Measurements from ENCODE around the gene EME1.
"Not testable (repeated sequence)": the region's sequence is repeated elsewhere in the genome, so short reads cannot be mapped to it uniquely, and the experiment has no call there.

Gene EME1, protein sequence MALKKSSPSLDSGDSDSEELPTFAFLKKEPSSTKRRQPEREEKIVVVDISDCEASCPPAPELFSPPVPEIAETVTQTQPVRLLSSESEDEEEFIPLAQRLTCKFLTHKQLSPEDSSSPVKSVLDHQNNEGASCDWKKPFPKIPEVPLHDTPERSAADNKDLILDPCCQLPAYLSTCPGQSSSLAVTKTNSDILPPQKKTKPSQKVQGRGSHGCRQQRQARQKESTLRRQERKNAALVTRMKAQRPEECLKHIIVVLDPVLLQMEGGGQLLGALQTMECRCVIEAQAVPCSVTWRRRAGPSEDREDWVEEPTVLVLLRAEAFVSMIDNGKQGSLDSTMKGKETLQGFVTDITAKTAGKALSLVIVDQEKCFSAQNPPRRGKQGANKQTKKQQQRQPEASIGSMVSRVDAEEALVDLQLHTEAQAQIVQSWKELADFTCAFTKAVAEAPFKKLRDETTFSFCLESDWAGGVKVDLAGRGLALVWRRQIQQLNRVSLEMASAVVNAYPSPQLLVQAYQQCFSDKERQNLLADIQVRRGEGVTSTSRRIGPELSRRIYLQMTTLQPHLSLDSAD

DNA sequence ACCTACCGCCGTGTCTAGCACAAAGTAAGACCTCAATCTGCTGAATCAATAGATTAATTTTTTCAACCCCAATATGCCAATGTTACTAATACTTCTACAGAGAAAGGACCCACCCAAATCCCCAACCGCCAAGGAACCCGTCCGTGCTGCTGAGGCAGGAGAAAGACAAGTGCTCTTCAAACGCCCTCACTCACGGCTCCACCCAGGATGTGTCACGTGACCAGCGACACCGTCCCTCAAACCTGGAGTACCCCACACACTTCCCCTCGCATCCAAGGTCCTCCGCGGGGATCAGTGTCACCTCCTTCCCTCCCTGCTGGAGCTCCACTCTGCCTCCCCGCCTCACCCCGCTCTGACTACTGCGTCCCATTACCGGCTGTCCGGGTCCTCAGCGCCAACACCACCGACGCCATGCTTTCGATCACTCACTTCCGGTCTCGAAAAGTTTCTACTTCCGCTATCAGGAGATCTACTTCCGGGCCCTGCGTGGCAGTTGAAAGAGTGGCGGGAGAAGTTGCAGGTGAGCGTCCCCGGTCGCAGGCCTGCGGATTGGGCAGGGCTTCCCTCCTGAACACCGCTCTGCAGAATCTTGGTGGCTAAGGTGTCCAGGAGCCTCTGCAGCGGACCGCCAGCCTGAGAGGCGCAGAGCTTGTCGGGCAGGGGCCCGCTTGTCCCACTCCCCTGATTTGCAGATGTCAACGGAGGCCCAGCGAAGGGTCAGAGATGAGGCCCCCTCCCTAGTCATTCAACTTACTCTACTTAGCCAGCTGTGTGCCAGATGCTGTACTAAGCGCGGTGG is at the start of gene EME1, which contains the start of gene MRPL27:
EME1 (plus strand) TSS at position 472 of the 799 bp plus-strand sequence. CDS start 1,980 bp downstream, outside the sequence.
MRPL27 (minus strand) TSS at position 427 of the 799 bp plus-strand sequence; CDS start at position 413, 14 bp downstream.
- DNase-seq = peak; percentile 37 to 98 (median 85)

DNA sequence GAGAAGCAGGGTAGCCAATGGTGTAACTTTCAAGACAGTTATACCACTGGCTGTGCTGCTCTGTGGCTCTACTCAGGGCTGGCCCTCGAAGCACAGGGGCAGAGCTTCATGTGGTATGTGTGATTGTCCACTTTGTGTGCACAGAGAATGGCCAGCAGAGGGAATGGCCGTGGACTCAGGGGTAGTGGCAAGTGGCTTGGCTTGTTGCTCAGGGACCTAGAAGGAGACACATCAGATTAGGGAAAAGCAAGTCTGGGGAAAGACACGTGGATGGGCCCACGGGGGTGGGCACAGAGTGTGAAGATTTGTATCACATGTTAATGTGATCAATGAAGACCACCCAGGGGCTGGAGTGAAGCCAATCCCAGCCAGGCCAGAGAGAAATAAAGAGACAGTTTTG is 47.1 kb upstream of the EME1 start:
- no peak for DNase-seq

DNA sequence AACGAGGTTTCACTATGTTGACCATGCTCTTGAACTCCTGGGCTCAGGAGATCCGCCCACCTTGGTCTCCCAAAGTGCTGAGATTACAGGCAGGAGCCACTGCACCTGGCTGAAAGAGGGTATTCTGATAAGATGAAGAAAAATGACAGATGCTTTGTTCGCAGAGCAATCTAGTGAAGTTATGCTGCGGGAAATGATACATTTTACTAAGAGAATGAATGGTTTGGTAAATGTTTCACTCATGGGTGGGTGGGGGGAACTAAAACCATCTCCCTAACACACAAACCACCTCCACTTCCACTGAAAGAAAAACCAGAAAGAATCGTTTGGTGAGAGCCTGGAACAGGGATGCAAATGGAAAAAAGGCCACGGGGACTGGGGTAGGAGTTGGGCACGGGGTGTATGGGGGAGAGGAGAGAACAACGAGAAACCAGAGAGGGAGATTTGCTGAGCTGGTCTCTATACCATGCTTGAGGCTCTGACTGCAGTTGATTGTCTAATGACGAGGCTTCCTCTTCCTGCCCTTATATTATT is 46.1 kb upstream of the EME1 start:
- no peak for DNase-seq

DNA sequence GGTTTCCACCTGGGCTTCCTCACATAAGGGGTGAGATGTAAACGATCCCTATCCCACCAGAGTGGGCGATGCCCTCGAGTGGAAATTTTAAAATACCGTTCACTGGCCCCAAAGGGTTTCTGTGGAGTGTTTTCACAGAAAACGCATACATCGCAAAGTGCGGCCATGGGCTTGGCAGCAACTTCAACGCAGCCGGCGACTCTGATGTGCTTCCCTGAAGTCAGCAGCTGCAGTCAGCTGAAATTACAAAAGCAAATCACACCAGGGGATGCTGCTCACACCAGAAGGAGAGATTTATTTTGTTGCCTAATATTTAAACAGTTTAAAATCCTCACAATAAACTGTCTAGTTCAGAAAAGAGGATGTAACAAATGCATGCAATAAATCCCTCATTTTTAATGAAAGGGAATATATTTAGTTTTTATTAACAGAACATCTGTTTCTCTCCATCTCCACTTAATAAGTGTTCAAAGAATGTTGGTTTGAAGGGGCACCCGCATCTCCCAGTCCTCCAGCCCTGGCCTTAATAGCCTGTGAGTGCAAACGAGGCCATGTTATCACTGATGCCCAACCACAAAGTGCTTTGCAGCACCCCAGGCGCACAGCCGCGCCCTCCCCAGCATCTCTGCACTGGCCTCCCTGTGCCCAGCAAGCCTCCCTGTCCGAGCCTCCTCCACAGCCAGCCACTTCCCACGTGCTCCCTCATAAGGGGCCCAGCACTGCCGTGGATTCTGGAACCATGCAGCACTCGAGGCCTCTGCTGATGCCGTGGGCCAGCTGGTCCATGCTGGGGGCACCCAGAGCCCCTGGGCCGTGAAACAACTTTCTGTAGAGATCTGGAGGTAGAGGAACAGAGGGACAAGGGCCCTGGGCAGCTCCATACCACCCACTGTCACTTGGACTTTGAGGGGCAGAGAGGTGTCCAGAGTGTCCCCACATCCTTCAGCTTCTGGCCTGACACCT is 44.4 kb upstream of the EME1 start:
- DNase-seq = no peak

DNA sequence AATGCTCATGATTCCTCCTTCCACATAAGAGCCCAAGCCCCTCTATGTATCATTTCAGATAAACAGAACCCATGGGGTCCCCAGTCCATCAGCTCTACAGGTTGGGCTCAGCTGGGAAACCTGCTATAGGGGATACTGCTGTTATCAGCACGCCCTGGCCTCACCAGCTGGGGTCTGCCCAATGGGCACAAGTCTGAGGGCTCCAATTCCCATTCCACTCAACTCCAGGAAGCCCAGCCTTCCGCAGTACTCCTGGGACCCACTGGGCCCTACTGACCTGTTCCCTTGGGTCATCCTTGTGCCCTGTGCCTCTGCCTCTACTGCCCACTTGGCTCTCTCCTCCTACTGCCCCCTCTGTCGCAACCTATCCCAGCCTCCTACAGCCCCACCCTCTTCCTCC is 43.3 kb upstream of the EME1 start:
- DNase-seq = no peak

DNA sequence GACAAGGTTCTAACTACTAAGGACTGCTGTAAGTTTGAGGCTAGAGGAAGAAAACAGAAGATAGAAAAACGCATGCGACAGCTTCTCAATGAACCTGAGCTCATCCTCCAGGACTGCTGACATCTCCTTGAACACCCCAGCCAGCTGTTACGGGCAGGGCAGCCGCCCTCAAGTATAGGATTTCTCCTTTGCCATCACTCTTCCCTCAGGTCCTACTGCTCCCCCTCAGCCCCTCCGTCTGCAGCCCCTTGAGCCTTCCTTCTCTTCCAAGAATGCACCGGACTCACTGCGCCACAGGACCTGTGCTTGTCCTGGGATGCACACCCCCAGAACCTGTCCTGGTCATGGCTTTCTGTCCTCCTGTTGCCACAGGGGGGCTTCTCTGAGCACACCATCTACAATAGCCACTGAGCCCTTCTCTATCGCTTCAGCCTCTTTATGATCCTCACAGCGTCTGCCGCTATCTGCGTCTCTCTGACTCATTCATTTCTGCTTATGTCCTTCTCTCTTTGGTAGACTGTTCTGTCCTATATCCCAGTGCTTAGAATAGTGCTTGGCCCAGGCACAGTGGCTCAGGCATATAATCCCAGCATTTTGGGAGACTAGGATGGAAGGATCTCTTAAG is 42.8 kb upstream of the EME1 start:
- no peak for DNase-seq

DNA sequence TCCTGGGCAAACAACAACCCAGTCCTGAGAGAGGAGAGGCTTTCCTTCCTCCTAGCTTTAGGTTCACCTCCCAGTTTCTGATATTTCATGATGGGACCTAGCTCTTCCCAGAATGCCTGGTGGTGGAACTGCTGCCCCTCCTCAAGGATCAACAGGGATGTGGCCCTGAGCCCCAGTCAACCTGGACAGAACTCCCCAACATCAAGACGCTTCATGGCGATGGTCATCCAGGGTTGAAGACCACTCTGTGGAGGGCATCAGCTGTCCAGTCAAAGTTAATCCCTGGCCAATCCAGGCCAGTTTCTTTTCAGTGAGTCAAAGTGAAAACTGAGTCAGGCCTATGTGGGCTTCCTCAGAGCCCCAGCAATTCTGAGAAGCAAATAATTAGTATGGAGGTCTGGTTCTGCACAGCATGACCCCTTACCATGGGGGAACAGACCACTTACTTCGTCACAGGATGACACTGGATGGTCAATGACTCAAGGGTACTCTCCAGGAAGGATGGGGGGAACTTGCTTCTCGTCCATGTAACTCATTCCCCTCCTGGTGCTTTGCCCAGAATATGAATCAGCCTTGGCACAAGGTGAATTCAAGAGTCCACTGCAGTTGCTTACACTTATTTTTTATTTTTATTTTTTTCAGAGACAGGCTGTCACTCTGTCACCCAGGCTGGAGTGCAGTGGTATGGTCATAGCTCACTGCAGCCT is 41.8 kb upstream of the EME1 start:
- no peak for DNase-seq

DNA sequence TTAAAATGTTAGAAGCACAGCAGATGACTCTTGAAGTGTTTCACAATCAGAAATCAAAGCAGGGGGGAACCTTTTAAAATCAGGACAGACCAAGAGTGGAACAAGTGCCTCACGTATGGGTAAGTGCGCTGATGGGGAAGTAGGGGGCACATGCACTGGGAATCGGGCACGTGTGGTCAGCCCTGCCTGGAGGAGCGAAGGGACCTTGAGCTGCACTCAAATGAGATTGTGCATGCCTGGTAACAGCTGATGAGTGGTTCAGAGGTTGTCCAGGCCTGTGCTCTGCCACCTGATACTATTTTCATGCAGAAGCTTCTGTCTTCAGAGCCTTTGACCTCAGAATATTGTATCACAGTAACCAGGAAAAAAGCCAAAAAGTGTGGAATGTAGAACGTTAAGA is 40.8 kb upstream of the EME1 start:
- DNase-seq = no peak

GRCh38 chr17:50333291-50334057 is 39.6 kb upstream of the EME1 start:
- DNase-seq = not testable (repeated sequence)

GRCh38 chr17:50337956-50338355 is 35.1 kb upstream of the EME1 start:
- no peak for DNase-seq

DNA sequence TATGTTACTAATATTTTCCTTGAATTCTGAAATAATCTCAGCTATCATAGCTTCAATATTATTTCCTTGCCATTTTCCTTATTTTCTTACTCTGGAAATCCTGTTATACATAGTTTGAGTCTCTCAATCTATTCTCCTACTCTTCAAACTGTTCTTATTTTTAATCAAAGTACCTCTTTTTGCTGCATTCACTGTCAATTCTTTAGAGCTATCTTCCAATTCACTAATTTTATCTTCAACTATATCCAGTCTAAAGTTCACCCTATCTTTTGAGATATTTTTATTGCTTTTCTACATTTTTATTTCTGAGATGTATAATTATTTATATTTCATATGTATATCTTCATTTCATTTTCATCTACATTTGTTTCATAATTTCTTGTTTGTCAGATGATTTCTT is 34.4 kb upstream of the EME1 start:
- no peak for DNase-seq

DNA sequence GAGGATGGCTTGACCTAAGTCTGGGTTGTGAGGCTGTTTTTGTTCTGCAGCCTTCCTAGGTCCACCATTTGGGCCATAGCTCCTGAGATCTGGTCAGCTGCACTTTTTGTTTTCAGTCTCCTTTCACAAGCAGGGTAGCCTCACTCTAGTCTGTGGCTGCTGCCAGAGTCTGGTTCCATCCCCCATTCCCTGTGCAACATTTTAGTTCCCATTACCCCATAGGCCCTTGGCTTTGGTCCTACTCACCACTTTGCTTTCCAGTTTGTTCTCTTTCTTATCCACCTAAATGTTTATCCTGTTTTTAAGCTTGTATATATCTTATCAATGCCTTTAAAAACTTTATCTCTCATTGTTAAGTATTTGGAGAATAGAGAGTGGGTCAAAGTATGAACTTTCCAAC is 33.6 kb upstream of the EME1 start:
- no peak for DNase-seq

- DNase-seq = peak in 1 of 56 donors; percentile 3
Observed at GRCh38 chr17:50344731-50345365, 28.2 kb upstream of the EME1 start.

DNA sequence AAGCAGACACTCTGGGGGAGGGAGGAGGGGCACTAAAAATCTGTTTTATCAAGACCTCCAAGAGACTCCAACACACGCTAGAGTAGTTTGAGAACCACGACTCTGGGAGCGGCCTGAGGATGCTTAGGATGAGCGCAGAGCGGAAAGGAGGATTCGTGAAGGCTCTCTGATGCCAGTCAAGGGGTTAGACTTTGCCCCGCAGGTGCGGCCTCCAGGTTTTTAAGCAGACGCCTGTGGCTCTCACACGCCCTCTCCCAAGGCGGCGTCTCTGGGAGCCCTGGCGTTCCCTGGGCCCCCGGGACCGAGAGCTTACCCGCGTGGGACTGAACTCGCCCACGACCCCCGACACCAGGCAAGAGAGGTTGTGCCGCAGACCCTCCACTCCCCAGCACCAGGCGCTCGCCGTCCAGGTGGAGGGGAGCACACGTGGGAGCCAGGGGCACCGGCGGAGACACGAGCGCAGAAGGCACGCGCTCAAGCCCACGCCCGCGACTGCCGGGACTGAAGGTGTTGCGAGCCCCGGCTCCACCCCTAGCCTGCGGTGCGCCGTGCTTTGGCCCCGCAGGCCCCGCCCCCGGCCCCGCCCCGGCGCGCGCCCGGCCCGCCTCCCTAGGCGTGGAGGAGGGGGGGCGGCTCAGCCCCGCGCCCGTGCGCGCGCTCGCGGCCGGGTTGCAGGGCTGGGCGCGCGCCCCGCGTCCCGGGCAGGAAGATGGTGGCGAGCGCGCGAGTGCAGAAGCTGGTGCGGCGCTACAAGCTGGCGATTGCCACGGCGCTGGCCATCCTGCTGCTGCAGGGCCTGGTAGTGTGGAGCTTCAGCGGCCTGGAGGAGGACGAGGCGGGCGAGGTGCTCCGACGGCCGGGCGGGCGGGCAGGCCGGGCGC is 27.4 kb upstream of the EME1 start, which contains the start of gene XYLT2:
XYLT2 (plus strand) TSS at position 695 of the 881 bp plus-strand sequence; CDS start at position 710, 15 bp downstream.
- peak in 51 of 56 donors; percentile 16 to 87 (median 52) for DNase-seq

DNA sequence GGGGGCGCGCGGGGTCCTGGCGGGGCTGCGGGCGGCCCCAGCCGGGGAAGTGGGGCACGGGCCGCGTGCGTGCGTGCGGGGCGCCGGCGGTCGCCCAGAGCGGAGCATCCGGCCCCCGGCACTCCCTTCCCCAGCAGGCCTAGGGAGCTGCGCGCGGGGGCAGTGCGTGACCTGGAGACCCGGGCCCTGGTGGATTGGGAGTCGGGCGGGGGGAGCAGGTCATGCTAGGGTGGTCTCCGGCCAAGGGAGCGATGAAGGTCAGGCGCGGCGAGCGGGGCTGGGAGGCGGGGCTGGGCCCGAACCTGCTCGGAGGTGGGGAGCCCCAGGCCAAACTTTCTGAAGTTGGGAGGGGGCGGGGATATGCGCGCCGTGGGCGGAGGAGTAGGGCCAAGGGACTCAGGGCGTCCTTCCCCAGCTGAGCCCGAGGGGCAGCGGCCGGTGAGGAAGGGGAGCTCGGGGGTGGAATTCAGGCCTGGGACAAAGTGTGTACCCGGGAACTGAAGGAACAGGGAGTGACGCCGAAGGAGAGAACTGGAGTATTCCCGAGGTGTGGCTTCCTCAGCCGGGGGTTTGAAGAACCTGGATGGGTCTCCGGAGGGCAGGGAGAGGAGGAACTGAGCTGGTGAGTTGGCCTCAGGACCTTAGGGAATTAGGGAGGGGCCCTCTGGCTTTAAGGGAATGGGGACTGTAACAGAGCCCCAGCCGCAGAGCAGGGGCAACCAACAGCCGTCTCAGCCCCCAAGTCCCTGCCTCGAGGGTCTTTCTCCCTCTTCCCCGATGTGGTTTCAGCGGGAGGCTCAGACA is 26.5 kb upstream of the EME1 start:
- DNase-seq = peak in 8 of 56 donors; percentile 22 to 58 (median 41)
